ENCODE data around the gene SRD5A3. TPM values are rescaled to one million over a fixed set of nuclear protein-coding genes. Genes with fewer than 3 reads are reported as not detected.
"Not testable (repeated sequence)": the region's sequence is repeated elsewhere in the genome, so short reads cannot be mapped to it uniquely, and the experiment has no call there.

The SRD5A3 gene
- total RNA-seq, 1 experiment from 2014 or later, result 24.0 TPM

DNA sequence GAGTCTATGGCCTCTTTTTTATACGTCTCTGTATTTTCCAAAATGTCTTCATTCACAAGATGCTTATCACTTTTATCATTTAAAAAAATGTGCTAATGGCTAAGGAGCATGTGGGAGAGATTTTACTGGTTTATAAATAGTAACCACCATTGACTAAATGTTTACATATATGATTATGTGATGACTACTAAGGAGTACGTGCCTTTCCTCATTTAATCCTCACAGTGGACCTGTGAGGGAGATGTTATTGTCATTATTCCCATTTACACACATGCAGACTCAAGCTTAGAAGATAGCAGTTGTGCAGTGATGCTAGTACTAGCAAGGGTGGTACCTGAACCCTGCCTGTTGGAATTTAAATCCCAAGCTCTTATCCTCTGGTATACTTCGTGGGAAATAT lies 2.4 kb downstream of the SRD5A3 start:
- H3K27me3 Mint-ChIP-seq (ENCODE audit: low read depth), result no peaks in the 10 kb centered on the region
- POLR2A ChIA-PET, result no interaction called here
- DNase-seq (ENCODE audit: low spot score) (no peak), ATAC-seq (no peak)
- peaks cover 19% of the 10 kb centered on the region for H3K36me3 Mint-ChIP-seq
- H3K4me1 Mint-ChIP-seq, result peaks cover 25% of the 10 kb centered on the region
- H3K9me3 Mint-ChIP-seq, result peaks cover 11% of the 10 kb centered on the region
- no peak overlapping the region for H3K27ac Mint-ChIP-seq
- H3K4me3 Mint-ChIP-seq, result no peak overlapping the region
- CTCF ChIA-PET, result interaction anchor here (1.4 kb wide), 1 partner anchor 13 kb away, joined by 3 read pairs; no protein-coding TSS in a partner anchor
- TF ChIP-seq OVOL2 (CRISPR knock-in tag; IDR thresholded peaks at IDR 0.05; ENCODE audit: borderline replicate concordance) (no peak), ZNF396 (CRISPR knock-in tag; IDR thresholded peaks at IDR 0.05; ENCODE audit: borderline replicate concordance) (no peak), GTF2I (CRISPR knock-in tag; conservative IDR thresholded peaks at IDR 0.05) (no peak), SMAD4 (CRISPR knock-in tag; IDR thresholded peaks at IDR 0.05) (no peak), ZNF512 (CRISPR knock-in tag; IDR thresholded peaks at IDR 0.05; ENCODE audit: borderline replicate concordance) (no peak), RELA (CRISPR knock-in tag; IDR thresholded peaks at IDR 0.05; ENCODE audit: borderline replicate concordance) (no peak), GABPB1 (CRISPR knock-in tag; IDR thresholded peaks at IDR 0.05) (no peak), USF2 (CRISPR knock-in tag; IDR thresholded peaks at IDR 0.05) (no peak), ZNF232 (CRISPR knock-in tag; IDR thresholded peaks at IDR 0.05) (no peak), NR1H2 (CRISPR knock-in tag; IDR thresholded peaks at IDR 0.05) (no peak), PRRX2 (CRISPR knock-in tag; IDR thresholded peaks at IDR 0.05) (no peak), ZNF219 (CRISPR knock-in tag; IDR thresholded peaks at IDR 0.05; ENCODE audit: borderline replicate concordance) (no peak)
- TF ChIP-seq, protein P1, sequence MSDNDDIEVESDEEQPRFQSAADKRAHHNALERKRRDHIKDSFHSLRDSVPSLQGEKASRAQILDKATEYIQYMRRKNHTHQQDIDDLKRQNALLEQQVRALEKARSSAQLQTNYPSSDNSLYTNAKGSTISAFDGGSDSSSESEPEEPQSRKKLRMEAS (CRISPR knock-in tag; IDR thresholded peaks at IDR 0.05), result no peak

GRCh38 chr4:55350870-55351269 lies 4.8 kb downstream of the SRD5A3 start:
- Mint-ChIP-seq H3K9me3 (peaks cover 18% of the 10 kb centered on the region), H3K4me1 (peaks cover 17% of the 10 kb centered on the region), H3K36me3 (peaks cover 31% of the 10 kb centered on the region)
- H3K27me3 Mint-ChIP-seq (ENCODE audit: low read depth); POLR2A ChIA-PET; ATAC-seq; CTCF ChIA-PET; DNase-seq (ENCODE audit: low spot score); H3K4me3 Mint-ChIP-seq; H3K27ac Mint-ChIP-seq: not testable (repeated sequence)

DNA sequence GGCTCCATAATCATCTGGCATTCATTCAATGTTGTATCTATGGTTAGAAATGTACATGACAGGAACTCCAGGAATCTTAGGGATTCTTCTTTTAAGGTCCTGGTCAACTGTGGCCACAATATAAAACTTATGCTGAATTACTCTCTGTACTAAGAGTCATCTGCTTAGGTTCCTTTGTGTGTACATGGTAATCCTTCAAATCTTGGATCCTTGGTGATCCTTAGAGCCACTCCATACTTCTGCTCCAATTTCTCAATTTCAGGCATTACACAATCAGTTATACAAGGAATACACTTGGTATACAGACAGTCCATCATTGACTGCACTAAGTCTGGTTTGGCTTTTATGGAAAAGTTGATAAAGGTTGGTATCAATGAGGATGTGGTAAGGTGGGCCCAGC lies 5.8 kb downstream of the SRD5A3 start:
- CTCF ChIA-PET, result no interaction called here

DNA sequence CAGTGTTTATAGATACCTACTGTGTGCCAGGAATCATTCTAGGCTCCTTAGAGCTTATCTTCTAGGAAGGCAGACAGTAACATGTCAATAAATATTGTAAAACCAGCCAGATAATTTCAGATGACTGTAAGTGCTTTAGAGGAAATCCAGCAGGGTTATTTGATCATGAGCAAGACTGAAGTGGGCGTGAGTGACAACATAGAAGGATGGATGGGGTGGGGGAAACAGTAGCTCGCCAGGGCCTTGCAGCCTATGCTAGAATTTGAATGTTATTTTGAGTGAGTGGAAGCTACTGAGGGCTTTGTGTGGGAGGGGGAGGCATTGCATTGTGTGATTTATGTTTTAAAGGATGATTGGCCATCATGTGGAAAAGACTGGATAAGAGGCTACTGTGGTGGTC lies 6.7 kb downstream of the SRD5A3 start:
- no peak for ATAC-seq
- CTCF ChIA-PET, result interaction anchor here (0.6 to 1.2 kb wide), 2 partner anchors 168 to 1136 kb away, joined by 3 read pairs; no protein-coding TSS in a partner anchor
- TF ChIP-seq MYBL2 (CRISPR knock-in tag; IDR thresholded peaks at IDR 0.05), result no peak
- TF ChIP-seq, protein P2, sequence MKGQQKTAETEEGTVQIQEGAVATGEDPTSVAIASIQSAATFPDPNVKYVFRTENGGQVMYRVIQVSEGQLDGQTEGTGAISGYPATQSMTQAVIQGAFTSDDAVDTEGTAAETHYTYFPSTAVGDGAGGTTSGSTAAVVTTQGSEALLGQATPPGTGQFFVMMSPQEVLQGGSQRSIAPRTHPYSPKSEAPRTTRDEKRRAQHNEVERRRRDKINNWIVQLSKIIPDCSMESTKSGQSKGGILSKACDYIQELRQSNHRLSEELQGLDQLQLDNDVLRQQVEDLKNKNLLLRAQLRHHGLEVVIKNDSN (CRISPR knock-in tag; IDR thresholded peaks at IDR 0.05), result no peak
- TF ChIP-seq, protein P3, sequence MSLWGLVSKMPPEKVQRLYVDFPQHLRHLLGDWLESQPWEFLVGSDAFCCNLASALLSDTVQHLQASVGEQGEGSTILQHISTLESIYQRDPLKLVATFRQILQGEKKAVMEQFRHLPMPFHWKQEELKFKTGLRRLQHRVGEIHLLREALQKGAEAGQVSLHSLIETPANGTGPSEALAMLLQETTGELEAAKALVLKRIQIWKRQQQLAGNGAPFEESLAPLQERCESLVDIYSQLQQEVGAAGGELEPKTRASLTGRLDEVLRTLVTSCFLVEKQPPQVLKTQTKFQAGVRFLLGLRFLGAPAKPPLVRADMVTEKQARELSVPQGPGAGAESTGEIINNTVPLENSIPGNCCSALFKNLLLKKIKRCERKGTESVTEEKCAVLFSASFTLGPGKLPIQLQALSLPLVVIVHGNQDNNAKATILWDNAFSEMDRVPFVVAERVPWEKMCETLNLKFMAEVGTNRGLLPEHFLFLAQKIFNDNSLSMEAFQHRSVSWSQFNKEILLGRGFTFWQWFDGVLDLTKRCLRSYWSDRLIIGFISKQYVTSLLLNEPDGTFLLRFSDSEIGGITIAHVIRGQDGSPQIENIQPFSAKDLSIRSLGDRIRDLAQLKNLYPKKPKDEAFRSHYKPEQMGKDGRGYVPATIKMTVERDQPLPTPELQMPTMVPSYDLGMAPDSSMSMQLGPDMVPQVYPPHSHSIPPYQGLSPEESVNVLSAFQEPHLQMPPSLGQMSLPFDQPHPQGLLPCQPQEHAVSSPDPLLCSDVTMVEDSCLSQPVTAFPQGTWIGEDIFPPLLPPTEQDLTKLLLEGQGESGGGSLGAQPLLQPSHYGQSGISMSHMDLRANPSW (CRISPR knock-in tag; conservative IDR thresholded peaks at IDR 0.05; ENCODE audit: low read depth), result no peak
- TF ChIP-seq, protein P4, sequence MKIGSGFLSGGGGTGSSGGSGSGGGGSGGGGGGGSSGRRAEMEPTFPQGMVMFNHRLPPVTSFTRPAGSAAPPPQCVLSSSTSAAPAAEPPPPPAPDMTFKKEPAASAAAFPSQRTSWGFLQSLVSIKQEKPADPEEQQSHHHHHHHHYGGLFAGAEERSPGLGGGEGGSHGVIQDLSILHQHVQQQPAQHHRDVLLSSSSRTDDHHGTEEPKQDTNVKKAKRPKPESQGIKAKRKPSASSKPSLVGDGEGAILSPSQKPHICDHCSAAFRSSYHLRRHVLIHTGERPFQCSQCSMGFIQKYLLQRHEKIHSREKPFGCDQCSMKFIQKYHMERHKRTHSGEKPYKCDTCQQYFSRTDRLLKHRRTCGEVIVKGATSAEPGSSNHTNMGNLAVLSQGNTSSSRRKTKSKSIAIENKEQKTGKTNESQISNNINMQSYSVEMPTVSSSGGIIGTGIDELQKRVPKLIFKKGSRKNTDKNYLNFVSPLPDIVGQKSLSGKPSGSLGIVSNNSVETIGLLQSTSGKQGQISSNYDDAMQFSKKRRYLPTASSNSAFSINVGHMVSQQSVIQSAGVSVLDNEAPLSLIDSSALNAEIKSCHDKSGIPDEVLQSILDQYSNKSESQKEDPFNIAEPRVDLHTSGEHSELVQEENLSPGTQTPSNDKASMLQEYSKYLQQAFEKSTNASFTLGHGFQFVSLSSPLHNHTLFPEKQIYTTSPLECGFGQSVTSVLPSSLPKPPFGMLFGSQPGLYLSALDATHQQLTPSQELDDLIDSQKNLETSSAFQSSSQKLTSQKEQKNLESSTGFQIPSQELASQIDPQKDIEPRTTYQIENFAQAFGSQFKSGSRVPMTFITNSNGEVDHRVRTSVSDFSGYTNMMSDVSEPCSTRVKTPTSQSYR (CRISPR knock-in tag; IDR thresholded peaks at IDR 0.05), result no peak

More for the DNA sequence above, 5.8 kb downstream of the SRD5A3 start:
- peaks cover 31% of the 10 kb centered on the region for H3K36me3 Mint-ChIP-seq
- DNase-seq (ENCODE audit: low spot score), result no peak
- no peak overlapping the region for H3K27ac Mint-ChIP-seq
- TF ChIP-seq E2F4 (CRISPR knock-in tag; IDR thresholded peaks at IDR 0.05; ENCODE audit: borderline replicate concordance, low read depth), result no peak
- no peak for TF ChIP-seq KAT7 (CRISPR knock-in tag; IDR thresholded peaks at IDR 0.05; ENCODE audit: borderline replicate concordance)
- POLR2A ChIA-PET, result no interaction called here
- no peak for ATAC-seq
- no peak overlapping the region for H3K4me3 Mint-ChIP-seq
- peaks cover 18% of the 10 kb centered on the region for H3K9me3 Mint-ChIP-seq
- H3K4me1 Mint-ChIP-seq, result peaks cover 16% of the 10 kb centered on the region
- no peaks in the 10 kb centered on the region for H3K27me3 Mint-ChIP-seq (ENCODE audit: low read depth)

More for the DNA sequence above, 6.7 kb downstream of the SRD5A3 start:
- DNase-seq (ENCODE audit: low spot score), result no peak
- Mint-ChIP-seq H3K36me3 (peaks cover 31% of the 10 kb centered on the region), H3K27me3 (ENCODE audit: low read depth) (no peaks in the 10 kb centered on the region), H3K4me1 (peaks cover 9% of the 10 kb centered on the region), H3K27ac (no peak overlapping the region), H3K9me3 (peaks cover 18% of the 10 kb centered on the region), H3K4me3 (no peak overlapping the region)
- POLR2A ChIA-PET, result interaction anchor here (0.5 kb wide), 1 partner anchor 46 kb away, joined by 6 read pairs; no protein-coding TSS in a partner anchor

Data from WTC11 (cell line).